NCI-H2107 treated with DMSO at 0.1 percent for 48 hours (cell line): ENCODE data around the gene DNAJC16.

ENCODE experiments used
- DNase-seq: peaks from one replicate; lab custom pipeline; 2025; ENCODE audit not compliant: unreplicated experiment; lab: John Stamatoyannopoulos, UW

The DNAJC16 gene

DNA sequence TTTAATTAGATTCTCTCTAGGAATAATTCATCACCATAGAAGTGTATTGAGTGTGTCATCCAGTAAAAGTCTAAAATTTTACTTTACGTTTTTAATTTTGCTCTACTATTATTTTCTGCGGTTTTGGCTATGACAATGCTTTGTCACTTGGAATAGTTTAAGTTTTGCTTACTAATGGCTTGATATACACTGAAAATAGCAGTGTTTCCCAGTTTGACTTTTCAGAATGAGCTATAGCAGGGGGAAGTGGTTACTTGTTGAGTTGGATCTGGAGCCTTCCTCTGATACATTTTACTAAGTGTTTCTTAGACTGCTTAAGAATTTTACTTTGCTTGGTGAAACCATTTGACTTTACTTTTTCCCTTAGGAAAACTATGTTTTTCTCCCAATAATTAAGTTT, 5.0 kb downstream of the DNAJC16 start:
- no peak for DNase-seq

DNA sequence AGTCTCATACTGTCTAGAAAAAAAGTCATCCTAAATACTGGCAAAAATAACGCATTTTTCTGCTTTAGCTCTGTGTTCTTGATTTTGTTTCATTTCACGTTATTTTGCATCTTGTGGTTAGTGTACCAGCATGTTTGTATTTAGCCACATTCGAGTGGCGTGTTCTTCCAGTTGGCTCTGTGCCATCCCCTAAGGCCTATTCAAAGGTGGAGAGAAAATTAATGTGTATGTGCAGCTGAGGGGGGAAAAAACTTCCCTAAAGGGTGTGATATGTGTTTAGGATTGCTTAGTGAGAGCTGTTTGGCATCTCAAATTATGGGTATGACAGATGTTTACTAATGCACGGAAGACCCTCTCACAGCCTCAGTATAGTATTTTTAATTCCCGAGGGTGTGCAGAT, 12.1 kb downstream of the DNAJC16 start:
- peak; percentile 2 for DNase-seq

DNA sequence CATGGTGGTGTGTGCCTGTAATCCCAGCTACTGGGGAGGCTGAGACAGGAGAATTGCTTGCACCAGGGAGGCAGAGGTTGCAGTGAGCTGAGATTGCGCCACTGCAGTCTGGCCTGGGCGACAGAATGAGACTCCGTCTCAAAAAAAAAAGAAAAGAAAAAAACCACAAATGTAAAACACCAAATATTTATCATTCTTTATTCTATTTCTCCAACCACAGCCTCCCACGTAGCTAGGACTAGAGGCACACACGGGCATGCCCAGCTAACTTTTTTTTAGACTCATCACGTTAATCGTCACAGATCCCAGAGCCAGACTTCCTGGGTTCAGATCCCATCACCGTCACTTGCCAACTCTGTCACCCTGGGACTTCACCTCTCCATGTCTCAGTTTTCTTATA, 13.5 kb downstream of the DNAJC16 start:
- DNase-seq: no peak

GRCh38 chr1:15541231-15541792, 14.7 kb downstream of the DNAJC16 start:
- no peak for DNase-seq

DNA sequence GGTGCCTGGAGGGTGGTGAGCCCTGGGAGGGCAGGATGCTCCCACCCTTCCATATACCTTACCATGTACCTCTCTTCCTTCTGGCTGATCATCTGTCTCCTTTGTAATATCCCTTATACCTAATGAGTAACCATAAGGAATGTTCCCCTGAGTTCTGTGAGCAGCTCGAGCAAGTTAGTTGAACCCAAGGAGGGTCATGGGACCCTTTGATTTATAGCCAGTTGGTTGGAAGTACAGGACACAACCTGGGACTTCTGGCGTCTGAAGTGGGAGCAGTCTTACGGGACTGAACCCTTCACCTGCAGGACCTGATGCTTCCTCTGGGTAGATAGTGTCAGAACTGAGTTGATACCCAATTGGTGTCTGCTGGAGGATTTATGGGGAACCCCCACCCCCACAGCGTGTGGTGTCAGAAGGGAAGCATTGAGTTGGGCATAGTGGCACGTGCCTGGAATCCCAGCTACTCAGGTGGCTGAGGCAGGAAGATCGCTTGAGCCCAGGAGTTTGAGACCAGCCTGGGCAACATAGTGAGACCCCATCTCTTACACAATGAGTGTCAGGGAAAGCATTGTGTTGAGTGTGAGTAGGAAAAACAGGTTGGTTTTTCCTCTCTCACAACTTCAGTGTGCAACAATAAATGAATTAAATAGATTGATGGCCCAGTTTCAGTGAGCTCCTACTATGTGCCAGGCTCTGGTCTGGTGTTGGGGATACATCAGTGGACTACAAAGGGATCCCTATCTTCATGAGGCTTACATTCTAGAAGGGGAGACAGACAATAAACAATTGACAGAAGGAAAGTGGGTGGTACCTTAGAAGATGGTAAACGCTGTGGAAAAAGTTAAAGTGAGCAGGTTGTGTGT, 16.0 kb downstream of the DNAJC16 start:
- no peak for DNase-seq

DNA sequence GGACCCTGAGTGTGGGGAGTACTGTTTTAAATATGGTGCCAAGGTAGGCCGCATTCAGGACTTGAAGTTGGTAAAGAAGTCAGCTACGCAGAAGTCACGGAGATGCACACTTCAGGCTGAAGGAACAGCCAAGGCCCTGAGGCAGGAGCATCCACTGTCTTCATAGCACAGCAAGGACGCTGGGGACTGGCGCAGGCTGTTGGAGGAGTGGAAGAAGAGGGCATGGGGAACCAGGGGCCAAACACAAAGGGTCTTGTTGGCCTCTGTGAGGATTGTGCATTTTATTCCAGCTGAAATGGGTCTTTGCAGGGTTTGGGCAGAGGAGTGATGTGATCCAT, 16.6 kb downstream of the DNAJC16 start:
- no peak for DNase-seq

DNA sequence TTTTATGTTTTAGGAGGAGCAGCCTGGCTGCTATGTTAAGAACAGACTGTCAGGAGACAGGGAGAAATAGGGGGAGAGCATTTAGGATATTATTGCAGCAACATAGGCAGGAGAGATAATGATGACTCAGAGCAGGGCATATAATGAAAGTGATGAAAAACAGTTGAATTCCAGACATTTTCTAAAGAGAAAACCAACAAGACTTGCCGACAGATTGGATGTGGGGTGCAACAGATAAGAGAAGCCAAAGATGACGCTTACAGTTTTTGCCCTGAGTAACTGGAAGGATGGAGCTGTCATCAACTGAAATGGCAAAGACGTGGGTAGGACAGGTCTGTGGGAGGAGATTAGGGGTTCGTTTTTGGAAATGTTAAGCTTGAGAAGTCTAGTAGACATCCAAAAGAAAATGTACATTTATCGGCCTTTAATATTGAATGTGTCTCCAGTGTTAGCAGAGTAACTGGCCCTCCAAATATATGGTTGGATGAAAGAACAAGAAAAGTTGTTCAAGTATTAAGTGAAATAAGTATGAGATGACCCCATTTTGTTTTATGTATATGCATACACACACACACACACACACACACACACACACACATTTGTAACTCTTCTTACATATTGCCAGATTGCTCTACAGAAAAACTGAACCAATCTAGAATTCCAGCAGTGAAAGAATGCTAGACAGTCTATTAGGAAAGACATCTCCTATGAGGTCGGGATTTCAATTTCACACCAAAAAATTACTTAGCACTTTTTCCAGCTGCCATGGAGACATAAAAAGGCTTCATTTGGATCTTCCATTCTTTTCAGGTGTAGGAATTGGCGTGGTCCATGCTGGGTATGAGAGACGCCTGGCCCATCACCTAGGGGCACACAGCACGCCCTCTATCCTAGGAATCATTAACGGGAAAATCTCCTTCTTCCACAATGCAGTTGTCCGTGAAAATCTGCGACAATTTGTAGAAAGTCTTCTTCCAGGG, 17.2 kb downstream of the DNAJC16 start:
- no peak for DNase-seq

DNA sequence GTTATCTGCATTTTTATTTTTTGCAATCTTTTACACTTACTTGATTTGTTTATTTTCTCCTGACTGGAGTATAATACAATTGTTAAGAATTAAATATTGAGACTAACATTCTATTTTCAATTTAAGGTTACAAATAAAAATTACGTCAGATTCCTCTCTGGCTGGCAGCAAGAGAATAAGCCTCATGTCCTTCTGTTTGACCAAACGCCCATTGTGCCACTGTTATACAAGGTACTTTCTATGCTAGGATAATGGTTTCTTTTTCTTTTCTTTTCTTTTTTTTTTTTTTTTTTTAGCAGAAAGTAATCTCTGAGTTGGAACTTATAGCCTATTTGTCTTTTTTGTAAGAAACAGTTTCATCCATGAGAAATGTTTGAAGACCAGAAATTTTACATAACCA, 20.0 kb downstream of the DNAJC16 start:
- no peak for DNase-seq

DNA sequence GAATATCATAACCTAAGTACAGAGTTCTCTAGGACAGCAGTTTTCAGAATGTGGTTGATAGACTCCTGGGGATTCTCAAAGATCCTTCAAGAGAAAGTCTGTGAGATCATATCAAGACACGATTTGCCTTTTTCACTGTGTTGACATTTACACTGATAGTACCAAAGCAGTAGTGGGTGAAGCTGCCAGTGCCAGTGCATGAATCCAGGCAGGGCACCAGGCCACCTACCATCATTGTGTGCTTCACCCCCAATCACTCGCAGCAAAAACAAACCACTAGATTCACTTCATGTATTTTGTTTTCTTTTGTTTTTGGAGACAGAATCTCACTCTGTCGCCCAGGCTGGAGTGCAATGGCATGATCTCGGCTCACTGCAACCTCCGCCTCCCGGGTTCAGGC, 23.9 kb downstream of the DNAJC16 start:
- no peak for DNase-seq

- DNase-seq: no peak
Observed at GRCh38 chr1:15557008-15557407, 30.4 kb downstream of the DNAJC16 start.

- DNase-seq: no peak
Observed at GRCh38 chr1:15557594-15557993, 30.9 kb downstream of the DNAJC16 start.

DNA sequence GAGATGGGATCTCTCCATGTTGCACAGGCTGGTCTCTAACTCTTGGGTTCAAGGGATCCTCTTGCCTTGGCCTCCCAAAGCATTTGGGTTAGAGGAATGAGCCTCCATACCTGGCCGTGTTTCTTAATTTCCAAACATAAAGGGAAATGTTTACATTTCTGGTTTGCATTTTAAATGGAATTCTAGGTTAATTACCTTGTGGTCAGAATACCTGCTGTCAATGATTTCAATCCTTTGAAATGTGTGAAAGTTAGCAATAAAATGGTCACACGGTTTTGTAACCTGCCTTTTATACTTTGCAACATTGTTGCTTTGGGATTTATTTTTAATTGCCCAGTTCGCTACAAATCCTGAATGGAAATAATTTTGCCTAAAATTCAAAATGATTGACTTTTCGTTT, 31.9 kb downstream of the DNAJC16 start:
- no peak for DNase-seq

- no peak for DNase-seq
Observed at GRCh38 chr1:15559189-15559810, 32.7 kb downstream of the DNAJC16 start.

GRCh38 chr1:15568387-15569073, 41.9 kb downstream of the DNAJC16 start:
- no peak for DNase-seq

DNA sequence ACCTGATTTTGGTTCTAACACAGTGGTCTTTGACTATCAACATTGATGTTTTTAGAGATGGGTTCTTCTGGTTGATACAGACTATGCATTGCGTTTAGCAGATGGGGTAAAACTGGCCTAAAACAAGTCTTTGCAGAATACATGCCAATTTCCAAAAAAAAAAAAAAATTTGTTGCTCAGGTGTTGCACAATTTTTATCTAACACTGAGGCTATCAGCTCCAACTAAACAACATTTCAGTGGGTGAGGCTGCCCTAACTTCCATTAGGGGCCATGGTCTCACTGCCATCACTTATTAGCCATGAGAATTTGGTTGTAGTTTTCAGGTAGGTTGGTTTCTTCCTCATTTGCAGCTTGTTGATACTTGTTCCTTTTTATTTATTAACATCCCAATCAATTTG, 44.2 kb downstream of the DNAJC16 start:
- DNase-seq: no peak

- no peak for DNase-seq
Observed at GRCh38 chr1:15571266-15571665, 44.6 kb downstream of the DNAJC16 start.

GRCh38 chr1:15573477-15573876, 46.8 kb downstream of the DNAJC16 start:
- no peak for DNase-seq

DNA sequence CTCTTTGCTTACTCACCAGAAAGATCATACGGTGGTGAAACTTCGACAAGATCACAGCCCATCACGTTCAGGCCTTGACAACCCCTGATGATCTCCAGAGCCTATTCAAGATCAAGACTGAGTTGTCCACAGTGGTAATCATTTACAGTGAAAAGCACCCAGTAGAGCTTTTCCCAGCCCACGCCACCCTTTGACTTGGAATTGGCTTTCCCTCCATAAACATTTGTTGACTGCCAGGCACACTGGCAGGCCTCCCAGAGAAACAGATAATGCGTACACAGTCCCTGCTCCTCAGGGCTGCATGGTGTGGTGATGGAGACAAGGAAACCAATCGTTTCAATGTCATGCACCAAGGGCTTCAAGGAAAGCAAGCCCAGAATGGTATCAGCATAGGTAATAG, 48.1 kb downstream of the DNAJC16 start:
- DNase-seq: no peak

DNA sequence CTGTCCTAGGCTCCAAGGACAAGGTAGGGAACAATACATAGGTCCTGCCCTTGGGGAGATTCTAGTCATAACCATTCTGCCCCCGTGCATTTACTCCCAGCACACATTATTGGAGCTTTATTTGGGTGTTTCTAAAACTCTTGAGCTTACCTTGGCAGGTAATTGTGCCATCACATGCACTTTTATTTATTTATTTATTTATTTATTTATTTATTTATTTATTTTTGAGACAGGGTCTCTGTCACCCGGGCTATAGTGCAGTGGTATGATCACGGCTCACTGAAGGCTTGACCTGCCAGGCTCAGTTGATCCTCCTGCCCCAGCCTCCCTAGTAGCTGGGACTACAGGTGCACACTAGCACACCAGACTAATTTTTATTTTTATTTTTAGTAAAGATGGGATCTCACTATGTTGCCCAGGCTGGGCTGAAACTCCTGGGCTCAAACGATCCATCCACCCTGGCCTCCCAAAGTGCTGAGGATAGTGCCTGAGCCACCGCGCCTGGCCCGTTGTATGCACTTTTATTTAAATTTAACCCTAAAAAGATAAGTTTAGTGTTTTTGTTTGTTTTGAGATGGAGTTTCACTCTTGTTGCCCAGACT, 49.0 kb downstream of the DNAJC16 start:
- no peak for DNase-seq

GRCh38 chr1:15577691-15578090, 51.0 kb downstream of the DNAJC16 start:
- no peak for DNase-seq
